ENCODE data around the gene PRAMEF13.
"Not testable (repeated sequence)": the region's sequence is repeated elsewhere in the genome, so short reads cannot be mapped to it uniquely, and the experiment has no call there.

PRAMEF13 gene

GRCh38 chr1:13155909-13156308 lies 45.3 kb downstream of the PRAMEF13 start, which contains the start of gene PRAMEF26:
TSS of gene PRAMEF26 (minus strand) at chr1:13156009. CDS start at chr1:13153095, 2,914 bp downstream.
- DNase-seq: not testable (repeated sequence)

All from activated T-cell treated with anti-CD3 and anti-CD28 coated beads for 4 hours (primary cell).